T-helper 2 cell treated with Interferon-gamma antibody and Interleukin-4, amounts not matched to agents 5 μg/mL and 100 μg/mL, for 36 hours (primary cell): ENCODE data around the gene DENND6B.

Experiments used
- DNase-seq: peaks from one replicate; pipeline ENCODE4 v3.0.0; 2021; ENCODE audit warnings: low spot score
- H3K27ac Mint-ChIP-seq: one replicate; pipeline ENCODE4 v1.8.0; 2021; ENCODE audit warnings: mild to moderate bottlenecking, mixed read lengths
- H3K27me3 Mint-ChIP-seq: one replicate; pipeline ENCODE4 v1.8.0; 2021; ENCODE audit warnings: low read depth, mixed read lengths
- H3K36me3 Mint-ChIP-seq: one replicate; pipeline ENCODE4 v1.8.0; 2021; ENCODE audit warnings: low read depth, mixed read lengths
- H3K4me1 Mint-ChIP-seq: one replicate; pipeline ENCODE4 v1.8.0; 2021; ENCODE audit warnings: low read depth, mixed read lengths
- H3K4me3 Mint-ChIP-seq: one replicate; pipeline ENCODE4 v1.8.0; 2022; ENCODE audit warnings: mild to moderate bottlenecking, moderate library complexity, mixed read lengths
- H3K9me3 Mint-ChIP-seq: one replicate; pipeline ENCODE4 v1.8.0; 2021; ENCODE audit warnings: mixed read lengths

DENND6B gene

DNA sequence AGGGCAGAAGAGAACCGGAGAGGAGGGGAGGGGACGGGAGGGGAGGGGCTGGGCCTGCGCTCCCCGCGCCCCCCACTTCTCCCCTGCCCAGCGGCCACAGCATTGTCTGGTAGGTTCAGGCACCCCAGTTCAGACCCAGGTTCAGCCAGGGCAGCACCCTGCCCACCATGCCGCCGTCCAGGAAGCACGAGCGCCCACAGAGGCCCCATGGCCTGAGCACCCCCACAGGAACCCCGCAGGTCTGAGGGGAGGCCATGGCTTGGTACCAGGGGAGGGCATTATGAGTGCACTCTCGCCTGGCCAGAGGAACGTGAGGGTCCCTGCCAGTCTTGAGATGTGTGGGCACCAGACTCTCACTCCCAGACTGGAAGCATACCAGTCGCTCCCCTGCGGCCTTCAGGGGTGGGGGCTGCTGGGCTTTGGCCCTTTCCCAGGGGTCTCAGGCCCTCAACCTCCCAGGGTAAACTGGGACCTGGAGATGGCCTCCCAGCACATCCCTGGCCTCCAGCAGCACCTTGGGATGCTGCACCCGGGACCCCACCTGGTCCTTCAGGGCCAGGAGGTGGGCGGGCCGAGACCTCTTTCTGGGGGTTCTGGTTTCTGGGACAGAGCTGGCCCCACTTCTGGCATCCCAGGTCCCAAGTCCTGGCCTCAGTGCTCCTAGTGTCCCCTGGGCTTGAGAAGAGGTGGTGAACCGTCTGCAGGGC lies 18.8 kb downstream of the DENND6B start:
- Mint-ChIP-seq H3K4me1 (peaks cover 9% of the 10 kb centered on the region), H3K27ac (no peak overlapping the region), H3K36me3 (no peaks in the 10 kb centered on the region), H3K27me3 (peaks cover 9% of the 10 kb centered on the region), H3K4me3 (no peak overlapping the region), H3K9me3 (no peaks in the 10 kb centered on the region)
- DNase-seq: no peak

DNA sequence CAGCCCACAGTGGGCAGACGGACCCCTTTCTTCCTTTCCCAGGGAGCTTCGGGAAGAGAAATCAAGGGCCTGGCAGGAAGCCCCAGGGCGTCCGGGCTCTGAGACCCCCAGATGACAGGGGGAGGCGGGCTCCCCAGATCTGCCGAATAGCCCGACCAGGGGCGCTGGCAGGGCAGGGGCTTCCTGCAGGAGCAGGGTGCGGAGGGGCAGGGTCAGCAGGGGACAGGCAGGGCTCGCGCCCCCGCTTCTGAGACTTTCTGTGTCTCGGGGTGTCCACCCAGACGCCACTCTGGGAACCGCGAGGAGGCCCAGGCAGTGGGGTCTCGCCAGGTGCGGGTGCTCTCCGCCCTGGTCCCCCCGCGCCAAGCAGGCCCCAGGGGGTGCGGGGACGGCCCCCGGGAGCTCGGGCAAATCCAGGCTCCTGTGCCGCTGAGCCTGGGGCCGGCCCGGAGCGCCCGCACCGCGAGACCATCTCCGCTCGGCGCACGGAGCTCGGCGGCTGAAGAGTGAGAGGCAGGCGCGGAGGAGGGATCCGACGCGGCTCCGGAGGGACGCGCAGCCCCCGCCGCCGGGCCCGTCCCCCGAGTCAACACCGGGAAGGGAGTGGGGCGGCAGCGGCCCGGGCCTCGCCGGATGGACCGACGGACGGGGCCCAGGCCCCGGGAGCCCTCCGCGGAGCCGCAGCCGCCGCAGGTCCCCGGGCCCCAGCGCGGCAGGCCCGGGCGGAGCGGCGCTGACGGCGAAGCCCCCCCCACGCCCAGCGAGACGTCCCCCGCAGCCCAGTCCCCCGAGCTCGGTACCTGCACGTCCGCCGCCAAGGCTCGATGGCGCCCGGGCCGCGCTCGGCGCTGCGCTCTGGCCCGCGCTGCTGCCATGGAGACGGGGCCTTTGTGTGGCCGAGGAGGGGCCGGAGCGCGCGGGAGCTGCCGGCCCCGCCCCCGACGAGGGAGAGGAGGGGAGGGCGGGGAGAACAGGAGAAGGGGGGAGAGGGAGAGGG lies 19.8 kb downstream of the DENND6B start, which contains the start of gene PLXNB2:
Gene PLXNB2 (minus strand): TSS at position 894 of the 997 bp plus-strand sequence. CDS start 17,062 bp downstream, outside the sequence.
- DNase-seq: peak; percentile 23
- peaks cover 14% of the 10 kb centered on the region for H3K27me3 Mint-ChIP-seq
- H3K9me3 Mint-ChIP-seq: no peaks in the 10 kb centered on the region
- no peak within 1 kb of the TSS for H3K27ac Mint-ChIP-seq
- H3K4me3 Mint-ChIP-seq: no peak within 1 kb of the TSS
- peaks cover 9% of the 10 kb centered on the region for H3K4me1 Mint-ChIP-seq
- H3K36me3 Mint-ChIP-seq: no peaks in the 10 kb centered on the region

DNA sequence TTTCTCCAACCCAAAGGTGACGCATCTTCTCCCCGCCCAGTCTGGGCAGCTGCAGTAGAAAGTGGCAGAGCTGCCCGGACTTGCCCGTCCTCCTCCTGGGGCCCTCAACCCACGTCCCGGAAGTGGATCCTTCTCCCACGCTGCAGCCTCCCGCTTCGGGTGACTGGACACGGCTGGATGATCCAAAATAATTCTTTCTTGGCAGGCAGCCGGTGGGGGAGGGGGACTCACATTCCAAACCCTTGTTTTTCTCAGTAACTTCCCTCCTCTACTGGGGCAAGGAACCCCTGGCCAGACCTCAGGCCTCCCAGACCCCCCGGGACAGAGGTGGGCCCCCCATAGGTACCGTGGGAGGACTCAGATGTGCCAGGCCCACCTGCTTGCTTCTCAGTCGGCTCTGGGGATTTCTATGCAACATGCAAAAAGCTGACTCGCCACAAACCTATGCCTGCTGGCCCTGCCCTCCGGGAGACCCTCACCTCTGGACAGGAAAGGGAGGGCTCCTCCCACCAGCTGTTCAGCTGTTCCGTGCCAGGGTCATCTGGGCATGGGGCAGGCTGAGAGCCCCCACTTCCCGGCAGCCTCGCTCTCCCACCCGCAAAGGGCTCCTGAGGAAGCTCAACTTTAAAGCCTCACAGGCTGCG lies 20.8 kb downstream of the DENND6B start:
- H3K36me3 Mint-ChIP-seq: no peaks in the 10 kb centered on the region
- no peak for DNase-seq
- peak overlapping the region; percentile 68 for H3K4me3 Mint-ChIP-seq
- H3K4me1 Mint-ChIP-seq: peaks cover 9% of the 10 kb centered on the region
- H3K27ac Mint-ChIP-seq: peak overlapping the region; percentile 36
- no peaks in the 10 kb centered on the region for H3K9me3 Mint-ChIP-seq
- H3K27me3 Mint-ChIP-seq: peaks cover 16% of the 10 kb centered on the region

DNA sequence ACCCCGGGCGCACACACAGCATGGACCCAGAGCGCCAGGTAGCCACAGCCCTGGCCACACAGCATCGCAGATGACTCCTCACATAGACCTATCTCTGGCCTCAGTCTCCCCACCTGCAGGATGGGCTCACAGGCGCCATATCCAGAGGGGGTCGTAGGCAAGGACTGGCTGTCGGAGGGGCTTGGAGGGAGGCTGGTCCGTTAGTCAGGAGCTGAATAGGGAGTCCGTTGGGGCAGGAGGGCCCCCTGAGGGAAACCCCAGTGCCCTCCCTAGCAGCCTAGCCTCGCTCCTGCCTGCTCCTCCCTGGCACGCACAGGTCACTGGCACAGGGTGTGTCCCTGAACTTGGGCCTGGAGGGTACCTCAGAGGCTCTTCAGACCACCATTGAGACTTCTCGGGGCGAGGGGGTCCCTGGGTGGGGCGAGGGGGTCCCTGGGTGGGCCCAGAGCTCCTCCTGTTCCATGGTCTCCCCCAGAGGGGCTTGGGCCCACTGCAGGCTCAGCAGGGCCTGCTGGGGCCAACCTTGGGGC lies 21.4 kb downstream of the DENND6B start:
- H3K27ac Mint-ChIP-seq: no peak overlapping the region
- no peak for DNase-seq
- no peaks in the 10 kb centered on the region for H3K36me3 Mint-ChIP-seq
- H3K4me1 Mint-ChIP-seq: peaks cover 9% of the 10 kb centered on the region
- no peak overlapping the region for H3K4me3 Mint-ChIP-seq
- peaks cover 19% of the 10 kb centered on the region for H3K27me3 Mint-ChIP-seq
- no peaks in the 10 kb centered on the region for H3K9me3 Mint-ChIP-seq

DNA sequence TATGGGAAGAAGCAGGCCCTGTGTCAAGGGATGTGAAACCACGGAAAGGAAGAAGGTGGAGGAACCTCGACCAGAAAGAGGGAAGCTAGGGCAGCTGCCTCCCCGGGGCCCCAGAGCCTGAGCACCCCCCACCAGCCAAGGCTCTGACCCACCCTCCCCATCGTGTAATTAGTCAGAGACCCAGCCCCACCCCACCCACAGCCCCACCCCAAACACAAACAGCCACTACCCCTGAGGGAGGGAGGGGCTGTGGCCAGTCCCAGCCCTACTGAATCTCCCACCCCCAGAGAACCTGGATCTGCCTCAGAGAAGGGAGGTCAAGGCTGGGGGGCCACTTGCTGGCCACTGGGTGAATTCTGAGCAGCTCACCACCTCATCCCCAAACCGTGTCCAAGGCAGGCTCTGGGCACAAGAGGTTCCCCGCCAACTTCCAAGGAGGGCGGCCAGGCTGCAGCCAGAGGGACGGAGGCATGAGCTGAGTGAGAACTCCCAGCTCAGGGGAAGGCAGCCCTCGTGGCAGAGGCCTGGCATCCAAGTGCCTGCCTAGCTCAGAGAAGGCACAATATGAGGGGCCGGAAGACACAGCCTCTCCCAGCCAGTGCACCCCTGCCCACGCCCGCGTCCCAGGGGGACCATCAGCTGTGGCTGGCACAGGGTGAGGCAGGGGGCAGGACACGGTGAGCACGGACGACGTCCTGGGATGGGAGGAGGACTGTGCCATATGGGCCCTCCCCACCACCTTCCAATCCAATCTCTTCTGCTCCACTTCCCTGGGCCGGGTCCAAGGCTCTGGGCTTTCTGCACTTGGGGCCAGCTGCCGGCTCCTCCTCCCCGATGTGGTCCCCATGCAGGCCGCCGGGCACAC lies 22.1 kb downstream of the DENND6B start:
- Mint-ChIP-seq H3K36me3 (no peaks in the 10 kb centered on the region), H3K9me3 (no peaks in the 10 kb centered on the region), H3K4me3 (no peak overlapping the region), H3K27me3 (peaks cover 19% of the 10 kb centered on the region), H3K4me1 (peaks cover 9% of the 10 kb centered on the region), H3K27ac (no peak overlapping the region)
- no peak for DNase-seq

DNA sequence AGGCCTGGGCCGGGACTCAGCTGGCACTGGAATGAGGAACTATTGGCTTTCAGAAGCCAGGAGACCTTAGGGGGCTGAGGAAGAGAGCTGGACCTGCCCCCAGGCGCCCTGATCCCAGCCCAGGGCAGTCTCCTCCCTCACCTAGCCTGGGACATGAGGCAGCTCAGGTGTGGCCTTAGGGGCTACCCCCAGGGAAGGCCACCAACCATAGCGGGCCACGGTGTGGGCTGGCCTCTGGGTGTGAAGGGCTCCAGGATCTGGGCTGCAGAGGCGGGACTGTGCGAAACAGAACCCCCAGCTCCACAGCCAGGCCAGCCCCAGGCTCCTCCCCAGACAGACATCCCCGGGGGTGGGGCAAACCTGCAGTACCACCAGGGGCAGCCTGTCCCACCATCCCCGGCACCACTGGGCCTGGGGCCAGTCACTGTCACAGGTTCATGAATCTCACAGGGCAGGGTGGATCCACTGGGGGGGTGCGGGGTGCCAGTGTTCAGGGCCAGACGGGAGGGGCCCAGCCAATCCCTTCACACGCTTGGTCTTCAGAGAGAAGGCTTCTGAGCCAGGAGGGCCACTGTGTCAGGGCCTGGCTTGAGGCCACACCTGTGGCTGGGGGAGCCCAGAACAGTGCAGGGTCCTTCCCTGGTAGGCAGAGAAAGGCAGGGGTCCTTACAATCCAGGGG lies 22.8 kb downstream of the DENND6B start:
- no peak overlapping the region for H3K27ac Mint-ChIP-seq
- no peak overlapping the region for H3K4me3 Mint-ChIP-seq
- no peak for DNase-seq
- H3K9me3 Mint-ChIP-seq: no peaks in the 10 kb centered on the region
- no peaks in the 10 kb centered on the region for H3K36me3 Mint-ChIP-seq
- peaks cover 9% of the 10 kb centered on the region for H3K4me1 Mint-ChIP-seq
- peaks cover 19% of the 10 kb centered on the region for H3K27me3 Mint-ChIP-seq

DNA sequence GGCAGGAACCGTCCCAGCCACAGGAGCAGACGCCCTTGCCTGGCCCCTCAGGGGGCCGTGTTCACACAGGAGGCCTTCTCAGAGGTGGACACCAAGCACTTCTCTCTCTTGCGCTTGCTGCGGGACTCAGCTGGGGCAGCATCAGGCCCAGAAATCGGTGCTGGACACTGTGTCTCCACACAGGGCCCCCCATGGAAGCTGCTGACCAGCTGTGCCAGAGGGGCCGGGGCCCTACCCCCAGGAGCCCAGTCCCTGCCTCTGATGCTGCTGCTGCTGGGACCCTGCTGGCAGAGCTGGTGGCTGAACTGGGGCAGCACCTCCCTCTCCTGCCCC lies 23.3 kb downstream of the DENND6B start:
- no peaks in the 10 kb centered on the region for H3K9me3 Mint-ChIP-seq
- no peak overlapping the region for H3K27ac Mint-ChIP-seq
- H3K4me1 Mint-ChIP-seq: peaks cover 7% of the 10 kb centered on the region
- no peaks in the 10 kb centered on the region for H3K36me3 Mint-ChIP-seq
- no peak overlapping the region for H3K4me3 Mint-ChIP-seq
- DNase-seq: no peak
- peaks cover 21% of the 10 kb centered on the region for H3K27me3 Mint-ChIP-seq

DNA sequence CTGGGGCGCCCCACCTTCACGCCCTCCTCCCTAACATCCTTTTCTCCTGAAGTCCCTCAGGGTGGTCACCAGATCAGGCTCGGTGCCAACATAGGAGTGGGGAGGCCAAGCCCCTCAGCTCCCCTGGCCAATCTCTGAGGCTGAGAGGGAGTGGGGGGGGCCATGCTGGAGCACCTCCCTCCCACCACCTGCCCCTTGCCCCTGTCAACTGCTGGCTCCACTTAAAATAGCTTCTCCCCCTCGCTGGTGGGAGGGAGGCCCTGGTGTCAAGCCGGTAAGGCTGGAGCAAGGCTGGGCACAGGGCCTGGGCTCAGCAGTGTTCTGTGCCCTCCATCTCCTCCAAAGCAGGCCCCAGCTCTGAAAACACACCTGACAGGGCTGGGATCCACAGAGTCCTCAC lies 24.2 kb downstream of the DENND6B start:
- Mint-ChIP-seq H3K36me3 (no peaks in the 10 kb centered on the region), H3K4me1 (peaks cover 7% of the 10 kb centered on the region), H3K27ac (no peak overlapping the region), H3K9me3 (no peaks in the 10 kb centered on the region), H3K27me3 (peaks cover 21% of the 10 kb centered on the region), H3K4me3 (no peak overlapping the region)
- DNase-seq: no peak

DNA sequence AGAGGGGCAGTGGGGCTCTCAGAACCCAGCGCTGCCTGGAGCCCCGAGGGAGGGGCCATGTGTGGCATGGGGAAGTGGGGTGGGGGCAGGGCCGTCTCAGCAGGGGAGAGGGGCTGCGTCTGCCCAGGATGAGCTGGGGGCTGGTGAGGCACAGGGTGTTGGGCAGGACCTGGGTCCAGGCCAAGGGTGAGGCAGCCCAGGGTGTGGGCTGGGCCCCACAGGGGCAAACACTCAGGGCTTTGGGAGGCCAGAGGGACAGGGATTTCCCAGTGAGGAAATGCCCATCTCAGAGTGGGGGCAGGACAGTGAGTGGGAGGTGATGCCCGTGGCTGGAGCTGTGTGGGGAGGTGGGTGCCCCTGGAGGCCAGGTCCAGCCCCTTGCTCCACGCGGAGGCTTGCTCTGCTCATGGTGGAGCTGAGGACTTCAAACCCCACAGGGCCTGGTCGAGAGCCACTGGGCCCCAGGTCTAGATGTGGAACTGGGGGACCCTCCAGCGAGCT lies 24.7 kb downstream of the DENND6B start:
- Mint-ChIP-seq H3K9me3 (no peaks in the 10 kb centered on the region), H3K27ac (no peak overlapping the region), H3K27me3 (peaks cover 23% of the 10 kb centered on the region), H3K36me3 (no peaks in the 10 kb centered on the region), H3K4me3 (no peak overlapping the region), H3K4me1 (peaks cover 7% of the 10 kb centered on the region)
- DNase-seq: no peak

DNA sequence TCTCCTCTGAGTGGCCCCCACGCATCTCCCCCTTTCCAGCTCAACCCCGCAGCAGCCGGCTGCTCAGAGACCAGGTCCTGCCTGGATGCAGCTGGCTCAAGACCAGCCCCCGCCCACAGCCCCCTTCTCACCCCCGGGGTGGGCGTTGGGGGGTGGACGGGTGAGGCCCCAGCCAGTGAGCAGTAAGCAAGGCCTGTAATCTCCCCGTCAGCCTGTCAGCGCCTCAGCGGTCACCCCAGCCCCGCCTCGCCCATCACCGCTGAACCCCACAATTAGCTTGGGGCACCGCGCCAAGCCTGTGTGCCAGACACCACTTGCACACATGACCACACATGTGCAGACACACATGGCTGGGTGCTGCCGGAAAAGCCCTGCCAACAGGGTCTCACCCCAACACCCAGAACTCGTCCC lies 25.2 kb downstream of the DENND6B start:
- H3K36me3 Mint-ChIP-seq: no peaks in the 10 kb centered on the region
- H3K27ac Mint-ChIP-seq: no peak overlapping the region
- H3K9me3 Mint-ChIP-seq: no peaks in the 10 kb centered on the region
- peaks cover 7% of the 10 kb centered on the region for H3K4me1 Mint-ChIP-seq
- no peak overlapping the region for H3K4me3 Mint-ChIP-seq
- no peak for DNase-seq
- H3K27me3 Mint-ChIP-seq: peaks cover 23% of the 10 kb centered on the region

DNA sequence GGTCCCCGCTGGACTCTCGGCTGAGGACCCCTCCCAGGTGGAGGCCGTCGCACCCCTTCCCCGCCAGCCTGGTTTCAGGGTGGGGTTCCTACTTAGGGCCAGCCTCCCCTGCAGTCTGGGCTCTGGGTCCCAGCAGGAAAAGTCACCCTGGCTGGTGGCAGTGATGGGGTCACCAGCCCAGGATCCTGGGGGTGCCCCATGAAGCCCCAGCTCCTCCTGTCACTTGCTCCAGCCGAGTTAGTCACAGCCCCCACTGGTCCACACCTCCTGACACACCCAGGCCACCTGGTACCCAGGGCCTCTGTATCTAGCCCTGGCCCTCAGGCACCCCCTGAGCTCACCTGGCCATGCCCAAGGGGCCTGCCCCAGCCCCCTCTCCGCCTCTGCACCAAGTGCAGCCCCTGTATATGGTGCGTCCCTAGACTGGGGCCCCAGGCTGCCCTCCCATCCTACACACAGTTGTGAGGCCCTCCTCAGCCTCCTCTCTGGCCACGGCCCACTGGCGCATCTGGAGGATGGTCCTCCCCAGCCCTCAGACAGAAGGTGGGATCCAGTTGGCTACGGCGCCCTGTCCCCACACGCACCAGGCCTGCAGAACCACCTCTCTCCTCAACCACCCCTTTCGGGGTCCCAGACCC lies 26.1 kb downstream of the DENND6B start:
- Mint-ChIP-seq H3K9me3 (no peaks in the 10 kb centered on the region), H3K36me3 (no peaks in the 10 kb centered on the region), H3K4me3 (no peak overlapping the region), H3K4me1 (peaks cover 3% of the 10 kb centered on the region), H3K27ac (no peak overlapping the region), H3K27me3 (peaks cover 17% of the 10 kb centered on the region)
- DNase-seq: no peak
